Cardiac fibroblast (primary cell): ENCODE measurements around the gene ENPEP.
A peak's percentile ranks its signal among the peaks of the same experiment; 100 is the strongest.
"Not testable (repeated sequence)": the region's sequence is repeated elsewhere in the genome, so short reads cannot be mapped to it uniquely, and the experiment has no call there.

Experiments
- DNase-seq, 2 donors: peaks; one replicate each; pipeline versions ENCODE4 v3.0.0 to v3.0.0-alpha.2; 2010; ENCODE audit warnings: low read depth in 2 of 2
- H3K4me3 ChIP-seq, 2 donors: replicated peaks in 1 of 2; 1 replicate in 1 of 2; 2 replicates in 1 of 2; pipeline ENCODE4 v1.5.1; 2011; ENCODE audit warnings: low read depth in 2 of 2, low read length in 2 of 2, mild to moderate bottlenecking in 2 of 2, moderate library complexity in 1 of 2
- TF ChIP-seq, protein P1 (sequence below): IDR thresholded peaks from one replicate; pipeline ENCODE4 v1.5.1; 2011; ENCODE audit warnings: low read depth, mild to moderate bottlenecking, low read length, inconsistent platforms

Gene ENPEP

DNA sequence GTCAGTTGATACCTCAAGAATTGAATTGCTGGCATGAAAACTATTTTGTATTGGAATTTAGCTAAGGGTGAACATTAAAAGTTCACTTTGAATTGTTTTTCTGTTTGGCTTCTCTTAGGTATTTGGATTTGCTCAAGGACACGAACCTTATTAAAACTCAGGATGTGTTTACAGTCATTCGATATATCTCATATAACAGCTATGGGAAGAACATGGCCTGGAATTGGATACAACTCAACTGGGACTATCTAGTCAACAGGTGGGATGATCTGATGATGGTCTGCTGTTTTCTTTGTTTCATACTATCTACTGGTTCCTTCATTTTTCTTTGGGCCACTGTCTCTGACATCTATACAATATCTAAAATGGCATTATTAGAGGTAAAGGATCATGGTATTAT, 77.2 kb downstream of the ENPEP start:
- no peak overlapping the region for H3K4me3 ChIP-seq
- TF ChIP-seq, protein P1, sequence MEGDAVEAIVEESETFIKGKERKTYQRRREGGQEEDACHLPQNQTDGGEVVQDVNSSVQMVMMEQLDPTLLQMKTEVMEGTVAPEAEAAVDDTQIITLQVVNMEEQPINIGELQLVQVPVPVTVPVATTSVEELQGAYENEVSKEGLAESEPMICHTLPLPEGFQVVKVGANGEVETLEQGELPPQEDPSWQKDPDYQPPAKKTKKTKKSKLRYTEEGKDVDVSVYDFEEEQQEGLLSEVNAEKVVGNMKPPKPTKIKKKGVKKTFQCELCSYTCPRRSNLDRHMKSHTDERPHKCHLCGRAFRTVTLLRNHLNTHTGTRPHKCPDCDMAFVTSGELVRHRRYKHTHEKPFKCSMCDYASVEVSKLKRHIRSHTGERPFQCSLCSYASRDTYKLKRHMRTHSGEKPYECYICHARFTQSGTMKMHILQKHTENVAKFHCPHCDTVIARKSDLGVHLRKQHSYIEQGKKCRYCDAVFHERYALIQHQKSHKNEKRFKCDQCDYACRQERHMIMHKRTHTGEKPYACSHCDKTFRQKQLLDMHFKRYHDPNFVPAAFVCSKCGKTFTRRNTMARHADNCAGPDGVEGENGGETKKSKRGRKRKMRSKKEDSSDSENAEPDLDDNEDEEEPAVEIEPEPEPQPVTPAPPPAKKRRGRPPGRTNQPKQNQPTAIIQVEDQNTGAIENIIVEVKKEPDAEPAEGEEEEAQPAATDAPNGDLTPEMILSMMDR = no peak
- no peak for DNase-seq

DNA sequence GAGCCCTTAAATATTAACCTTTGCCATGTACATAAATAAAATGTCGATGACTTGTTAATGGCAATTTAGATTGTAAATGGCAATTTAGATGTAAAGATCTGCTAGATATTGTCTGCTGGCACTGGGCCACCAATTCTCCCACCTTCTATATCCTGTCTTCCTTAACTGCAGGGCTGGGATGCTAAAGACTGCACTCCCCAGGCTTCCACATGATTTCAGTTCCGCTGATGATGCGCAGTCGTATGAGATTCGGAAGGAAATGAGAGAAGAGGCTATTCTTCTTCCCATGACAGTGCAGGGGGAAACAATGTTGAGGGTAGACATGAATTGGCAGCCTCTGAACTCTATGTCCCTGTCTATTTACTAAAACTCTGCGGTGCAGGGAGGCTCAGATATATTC, 91.3 kb downstream of the ENPEP start:
- DNase-seq = no peak
- H3K4me3 ChIP-seq = no peak overlapping the region
- TF ChIP-seq, protein P1 = no peak

DNA sequence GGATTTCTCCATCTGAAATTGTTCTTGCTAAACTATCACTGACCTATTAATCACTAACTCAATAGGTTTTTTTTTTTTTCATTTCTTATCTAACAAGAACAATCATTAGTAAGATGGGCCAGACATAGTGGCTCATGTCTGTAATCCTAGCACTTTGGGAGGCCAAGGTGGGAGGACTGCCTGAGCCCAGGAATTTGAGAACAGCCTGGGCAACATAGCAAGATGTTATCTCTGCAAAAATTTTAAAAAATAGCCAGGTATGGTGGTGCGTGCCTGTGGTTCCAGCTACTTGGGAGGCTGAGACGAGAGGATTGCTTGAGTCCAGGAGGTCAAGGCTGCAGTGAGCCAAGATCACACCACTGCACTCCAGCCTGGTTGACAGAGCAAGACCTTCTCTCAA, 100.7 kb downstream of the ENPEP start:
- H3K4me3 ChIP-seq, DNase-seq: not testable (repeated sequence)

DNA sequence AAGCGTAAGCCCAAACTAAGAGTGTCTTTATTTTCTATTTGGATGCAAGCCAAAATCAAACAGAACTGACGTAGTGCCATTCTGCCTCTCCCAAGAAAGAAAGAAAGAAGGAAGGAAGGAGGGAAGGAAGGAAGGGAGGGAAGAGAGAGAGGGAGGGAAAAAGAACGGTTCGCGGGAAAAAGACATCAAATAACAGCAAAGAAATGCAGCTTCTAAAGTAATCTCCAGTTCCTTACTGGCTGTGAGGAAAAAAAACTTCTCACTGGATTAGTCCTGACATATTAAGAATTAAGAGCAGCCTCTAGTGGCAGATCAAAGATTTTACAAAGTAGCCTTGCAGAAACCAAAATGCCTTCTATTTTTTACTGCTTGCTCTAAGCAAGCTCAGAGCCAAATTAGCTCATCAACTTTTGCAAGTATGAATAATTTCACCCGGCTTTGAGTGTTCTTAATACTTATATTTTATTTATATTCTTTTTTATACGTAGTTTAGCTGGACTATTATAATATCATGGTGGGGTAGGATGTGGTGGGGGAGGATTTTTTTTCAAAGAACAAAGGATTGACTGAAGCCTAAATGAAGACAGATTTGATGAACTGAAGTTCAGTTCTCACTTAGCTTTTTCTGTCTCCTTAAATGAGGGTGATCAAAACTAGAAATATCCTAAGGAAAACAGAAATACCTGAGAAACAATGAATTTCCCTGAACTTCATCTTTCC, 110.3 kb downstream of the ENPEP start:
- peak; percentile 75 to 83 for DNase-seq
- peak overlapping the region in 1 of 2 donors; percentile 32 for H3K4me3 ChIP-seq
- TF ChIP-seq, protein P1 = peak; percentile 63

DNA sequence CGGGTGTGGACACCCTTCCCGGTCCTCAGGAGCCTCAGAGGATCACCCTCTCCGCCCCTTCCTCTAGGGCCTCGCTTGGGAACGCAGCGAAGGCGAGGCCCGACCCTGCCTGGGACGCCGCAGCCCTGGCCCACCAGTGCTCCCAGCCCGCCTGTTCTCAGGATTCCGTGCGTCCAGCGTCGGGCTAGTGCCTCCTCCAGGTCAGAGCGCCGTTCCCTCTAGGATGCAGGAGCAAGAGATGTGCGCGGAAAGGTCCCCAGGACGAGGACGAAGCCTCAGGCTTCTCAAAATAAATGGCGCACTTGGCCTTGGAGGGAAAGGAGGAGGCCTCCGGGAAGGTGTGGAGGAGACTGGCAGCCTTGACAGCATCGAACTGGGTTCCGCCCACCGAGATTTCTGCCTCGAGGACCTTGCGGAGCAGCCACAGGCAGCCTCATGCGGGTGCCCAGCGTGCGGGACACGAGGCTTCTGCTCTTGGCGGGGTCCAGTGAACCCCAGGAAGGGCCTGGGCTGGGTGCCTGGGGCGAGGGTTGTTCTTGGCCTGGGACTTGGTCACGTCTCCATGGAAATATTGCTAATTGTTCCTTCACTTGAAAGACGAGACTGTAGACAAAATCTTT, 111.8 kb downstream of the ENPEP start:
- TF ChIP-seq, protein P1 = no peak
- H3K4me3 ChIP-seq = no peak overlapping the region
- no peak for DNase-seq

DNA sequence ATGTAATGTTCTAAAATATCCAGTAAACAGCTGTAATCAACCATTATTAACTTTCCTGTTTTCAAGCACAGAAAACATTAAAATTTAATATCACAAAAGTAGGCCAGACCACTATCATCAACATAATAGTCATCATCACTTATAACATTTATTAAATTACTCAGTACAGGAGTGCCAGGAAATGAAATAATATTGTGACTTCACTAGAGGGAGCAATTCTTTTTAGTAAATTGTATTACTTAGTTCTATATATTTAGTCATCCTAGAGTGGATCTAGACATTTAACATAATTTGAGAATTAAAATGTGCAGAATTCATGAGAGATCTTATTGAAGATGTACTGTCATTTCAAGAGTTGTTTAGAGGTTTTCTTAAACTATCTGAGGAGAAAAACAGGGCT, 113.3 kb downstream of the ENPEP start:
- peak in 1 of 2 donors; percentile 19 for DNase-seq
- no peak overlapping the region for H3K4me3 ChIP-seq
- TF ChIP-seq, protein P1 = no peak

DNA sequence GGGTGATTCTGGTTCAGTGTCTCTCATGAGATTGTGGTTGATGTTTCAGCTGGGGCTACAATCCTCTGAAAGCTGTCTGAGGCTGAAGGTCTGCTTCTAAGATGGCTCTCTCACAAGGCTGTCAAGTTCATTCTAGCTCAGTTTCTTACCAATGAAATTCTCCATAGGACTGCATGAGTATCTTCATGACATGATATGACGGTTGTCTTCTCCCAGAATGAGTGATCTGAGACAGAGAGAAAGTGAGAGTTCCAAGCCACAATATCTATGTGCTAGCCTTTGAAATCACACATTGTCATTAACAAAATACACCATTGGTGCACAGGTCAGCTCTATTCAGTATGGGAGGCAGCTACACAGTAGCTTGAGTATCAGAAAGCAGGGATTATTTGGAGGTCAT, 119.6 kb downstream of the ENPEP start:
- no peak overlapping the region for H3K4me3 ChIP-seq
- no peak for DNase-seq
- TF ChIP-seq, protein P1 = no peak
